Uterus (tissue), 2 donors: ENCODE results near the gene STK39.

Experiments
- CTCF ChIP-seq, 4 experiments: fragments of 200-600 bp in 2 of 4; fragments of 450-650 bp in 2 of 4; sonication (generic) in 2 of 4; IDR thresholded peaks; one replicate each; pipeline ENCODE4 v1.5.1; 2016 to 2019; ENCODE audit warnings: antibody characterized with exemption in 4 of 4, mild to moderate bottlenecking in 2 of 4, moderate library complexity in 1 of 4
- POLR2A ChIP-seq, 2 donors: fragments of 450-650 bp; IDR thresholded peaks; one replicate each; pipeline ENCODE4 v1.6.1; 2016; ENCODE audit warnings: antibody characterized with exemption in 2 of 2, mild to moderate bottlenecking in 1 of 2, moderate library complexity in 1 of 2

GRCh38 chr2:167987558-167987957 is 259.8 kb downstream of the STK39 start:
- TF ChIP-seq CTCF (IDR thresholded peaks at IDR 0.05), result no peak
- TF ChIP-seq POLR2A (IDR thresholded peaks at IDR 0.05), result no peak
